Heart right ventricle (tissue), 16 donors: ENCODE data around the gene DAB2IP. TPM values are rescaled to one million over a fixed set of nuclear protein-coding genes. Genes with fewer than 3 reads are reported as not detected.
A peak's percentile ranks its signal among the peaks of the same experiment; 100 is the strongest.

Source experiments
- ATAC-seq, 8 donors: fragments of 200-7000 bp; cut with Tn5 transposase; one replicate each; pipeline ENCODE4 v1.9.1; 2020; ENCODE audit warnings: mild to moderate bottlenecking in 8 of 8, moderate library complexity in 8 of 8, moderate number of reproducible peaks in 1 of 8
- DNase-seq, 2 donors: peaks; one replicate each; pipeline ENCODE4 v3.0.0-alpha.2; 2020
- H3K27ac ChIP-seq, 10 donors: fragments of 200-600 bp; sonication (generic) in 2 of 10; one replicate each; pipeline versions ENCODE4 v1.5.0 to v1.8.0; 2020 to 2022; ENCODE audit warnings: mild to moderate bottlenecking in 3 of 10
- H3K27me3 ChIP-seq, 7 donors: fragments of 200-600 bp; one replicate each; pipeline ENCODE4 v1.8.0; 2021 to 2022; ENCODE audit warnings: mild to moderate bottlenecking in 2 of 7
- H3K36me3 ChIP-seq, 9 donors: fragments of 200-600 bp; sonication (generic) in 1 of 9; one replicate each; pipeline versions ENCODE4 v1.5.0 to v1.8.0; 2020 to 2022; ENCODE audit warnings: mild to moderate bottlenecking in 2 of 9
- H3K4me1 ChIP-seq, 9 donors: fragments of 200-600 bp; sonication (generic) in 1 of 9; one replicate each; pipeline versions ENCODE4 v1.5.0 to v1.8.0; 2020 to 2022; ENCODE audit warnings: mild to moderate bottlenecking in 4 of 9
- H3K4me3 ChIP-seq, 10 donors: fragments of 200-600 bp; sonication (generic) in 2 of 10; one replicate each; pipeline versions ENCODE4 v1.5.0 to v1.8.0; 2020 to 2022; ENCODE audit warnings: mild to moderate bottlenecking in 7 of 10, moderate library complexity in 2 of 10
- H3K9me3 ChIP-seq, 11 donors: fragments of 200-600 bp in 10 of 11; sonication (generic) in 2 of 11; one replicate each; pipeline versions ENCODE4 v1.5.0 to v1.8.0; 2013 to 2022; ENCODE audit warnings: mild to moderate bottlenecking in 2 of 11, control low read depth in 1 of 11, moderate library complexity in 1 of 11
- WGBS, 2 donors: extraction: QIAGEN DNeasy Blood & Tissue Kit; methylation state at CpG; one replicate each; pipeline ENCODE4 v1.1.7; 2013; ENCODE audit warnings: inconsistent platforms in 1 of 2; 5-methylcytosine and 5-hydroxymethylcytosine counted together
- intact Hi-C, 10 donors: fragments of 100-400 bp; cut with DNase I; formaldehyde crosslinking; loops; one replicate each; pipeline versions ENCODE4 v1.11.1 to v1.14.2; 2022
- polyA plus RNA-seq, 2 donors: library from polyadenylated mRNA; stranded (reverse); fragments of 200-250 nt; gene quantifications; one replicate each; pipeline ENCODE4 v1.2.3, GENCODE V29; 2013
- total RNA-seq, 10 donors: library from RNA; stranded (reverse); fragmentation: NEBNext Ultra II Directional in 3 of 10; extraction: Animal tissue kit (Norgen Biotek cat#: 25700) in 3 of 10; gene quantifications; one replicate each; pipeline versions ENCODE4 v1.2.1 to v1.2.4, GENCODE V29; 2021 to 2023
- TF ChIP-seq, protein P1 (sequence below), 9 donors: fragments of 200-600 bp; sonication (generic) in 2 of 9; IDR thresholded peaks; one replicate each; pipeline versions ENCODE4 v1.5.0 to v1.8.0; 2021 to 2022; ENCODE audit warnings: antibody characterized with exemption in 9 of 9, mild to moderate bottlenecking in 5 of 9, moderate library complexity in 1 of 9
- donor health status: Arrhythmogenic right ventricular cardiomyopathy.
- donor health status: ischemic (EF 13 %, LVEDD 7.1; RV severe dilation, severe dysfunction).
- donor health status: healthy with polysubstance abuse.
- donor health status: DM: no; HTN: yes; CAD: no.
- donor health status: DM: no; HTN: no; CAD: no.
- donor health status: ischemic (EF 25% LVEDD 6.9; RV normal size, moderate dysfunction).
- donor health status: ischemic (EF 25% LVEDD 5.7; RV mildly dilated, moderate dysfunction).
- donor health status: healthy.
- donor health status: DM: yes; HTN: yes; CAD: no.
- donor health status: Ischemic cardiomyopathy.
- donor health status: ischemic (EF 35%, LVEDD 5.7; RV mildly dilated, moderate dysfunction).
- donor health status: nonischemic (EF 11% LVEDD 7.7; RV severe dilation, severe dysfunction).
- donor health status: DM: yes; HTN: yes; CAD: no.
- donor health status: PGD.
- donor health status: ischemic (EF 29% LVEDD 5.4; RV normal size, mild dysfunction).
- donor health status: nonischemic (EF 23%, LVEDD 6.1; RV moderate dilation, normal function).

Gene DAB2IP
- total and polyA plus RNA-seq, 12 donors: 18.1 to 71.1 (median 52.8) TPM

DNA sequence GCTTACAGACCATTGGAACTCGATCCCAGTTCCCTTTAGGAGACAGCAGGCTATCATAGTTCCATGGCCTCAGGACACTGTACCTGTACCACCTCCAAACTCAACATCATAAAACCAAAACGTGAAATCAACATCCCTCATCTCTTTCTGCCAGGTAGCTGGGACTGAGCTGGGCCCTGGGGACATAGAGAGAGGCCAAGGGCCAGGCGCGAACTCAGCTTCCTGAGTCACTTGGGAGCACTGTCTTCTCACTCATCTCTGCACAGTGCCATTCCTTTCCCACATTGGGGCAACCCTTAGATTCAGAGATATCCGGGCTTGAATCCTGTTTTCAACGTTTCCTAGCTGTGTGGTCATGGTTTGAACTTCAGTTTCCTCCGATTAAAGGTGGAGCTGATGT lies 12.2 kb downstream of the DAB2IP start:
- Histone ChIP-seq H3K36me3 (peaks cover 0 to 15% (median 0%) of the 10 kb centered on the region in 9 donors), H3K9me3 (no peaks in the 10 kb centered on the region), H3K27ac (peak overlapping the region; percentile 11 to 81 (median 56)), H3K4me3 (no peak overlapping the region), H3K27me3 (no peaks in the 10 kb centered on the region), H3K4me1 (peaks cover 16 to 74% (median 43%) of the 10 kb centered on the region in 9 donors)
- intact Hi-C loops: no loop called here
- 66 to 68% methylated on average over 7 of the region's 7 CpGs for WGBS, 2 donors
- TF ChIP-seq, protein P1, sequence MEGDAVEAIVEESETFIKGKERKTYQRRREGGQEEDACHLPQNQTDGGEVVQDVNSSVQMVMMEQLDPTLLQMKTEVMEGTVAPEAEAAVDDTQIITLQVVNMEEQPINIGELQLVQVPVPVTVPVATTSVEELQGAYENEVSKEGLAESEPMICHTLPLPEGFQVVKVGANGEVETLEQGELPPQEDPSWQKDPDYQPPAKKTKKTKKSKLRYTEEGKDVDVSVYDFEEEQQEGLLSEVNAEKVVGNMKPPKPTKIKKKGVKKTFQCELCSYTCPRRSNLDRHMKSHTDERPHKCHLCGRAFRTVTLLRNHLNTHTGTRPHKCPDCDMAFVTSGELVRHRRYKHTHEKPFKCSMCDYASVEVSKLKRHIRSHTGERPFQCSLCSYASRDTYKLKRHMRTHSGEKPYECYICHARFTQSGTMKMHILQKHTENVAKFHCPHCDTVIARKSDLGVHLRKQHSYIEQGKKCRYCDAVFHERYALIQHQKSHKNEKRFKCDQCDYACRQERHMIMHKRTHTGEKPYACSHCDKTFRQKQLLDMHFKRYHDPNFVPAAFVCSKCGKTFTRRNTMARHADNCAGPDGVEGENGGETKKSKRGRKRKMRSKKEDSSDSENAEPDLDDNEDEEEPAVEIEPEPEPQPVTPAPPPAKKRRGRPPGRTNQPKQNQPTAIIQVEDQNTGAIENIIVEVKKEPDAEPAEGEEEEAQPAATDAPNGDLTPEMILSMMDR (IDR thresholded peaks at IDR 0.05): no peak
- no peak for DNase-seq
- peak in 1 of 8 donors; percentile 2 for ATAC-seq

DNA sequence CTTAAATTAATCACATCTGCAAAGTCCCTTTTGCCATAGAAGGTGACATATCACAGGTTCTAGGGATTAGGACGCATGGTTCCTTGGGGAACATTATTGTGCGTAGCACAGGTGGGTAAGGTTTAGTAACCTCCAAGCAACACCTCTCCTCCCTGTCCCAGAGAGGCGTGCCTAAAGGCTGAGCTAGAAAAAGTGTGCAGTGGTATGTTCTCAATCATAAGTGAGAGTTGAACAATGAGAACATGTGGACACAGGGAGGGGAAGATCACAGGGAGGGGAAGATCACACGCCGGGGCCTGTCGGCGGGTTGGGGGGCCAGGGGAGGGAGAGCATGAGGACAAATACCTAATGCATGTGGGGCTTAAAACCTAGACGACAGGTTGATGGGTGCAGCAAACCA lies 14.9 kb downstream of the DAB2IP start:
- Histone ChIP-seq H3K36me3 (peaks cover 0 to 19% (median 0%) of the 10 kb centered on the region in 9 donors), H3K4me1 (peaks cover under 1 to 58% (median 28%) of the 10 kb centered on the region in 9 donors), H3K9me3 (peaks cover 0 to 7% (median 0%) of the 10 kb centered on the region in 11 donors), H3K27me3 (no peaks in the 10 kb centered on the region), H3K4me3 (no peak overlapping the region), H3K27ac (peak overlapping the region in 1 of 10 donors; percentile 12)
- ATAC-seq (peak in 1 of 8 donors; percentile 6), DNase-seq (no peak)
- TF ChIP-seq, protein P1 (IDR thresholded peaks at IDR 0.05): no peak
- 56% methylated on average over 8 of the region's 8 CpGs for WGBS, 2 donors
- intact Hi-C loops: no loop called here

DNA sequence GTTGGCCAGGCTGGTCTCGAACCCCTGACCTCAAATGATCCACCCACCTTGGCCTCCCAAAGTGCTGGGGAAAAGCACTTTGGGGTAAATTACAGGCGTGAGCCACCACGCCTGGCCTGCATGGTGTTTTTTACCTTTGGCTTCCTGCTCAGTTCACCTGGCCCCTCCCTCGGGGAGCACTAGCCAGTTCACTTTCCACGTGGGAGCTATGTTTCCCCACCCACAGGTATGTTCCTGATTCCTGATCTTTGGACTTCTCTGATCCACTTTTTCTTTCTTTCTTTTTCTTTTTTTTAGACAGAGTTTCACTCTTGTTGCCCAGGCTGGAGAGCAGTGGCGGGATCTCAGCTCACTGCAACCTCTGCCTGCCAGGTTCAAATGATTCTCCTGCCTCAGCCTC lies 15.8 kb downstream of the DAB2IP start:
- peaks cover 0 to 7% (median 0%) of the 10 kb centered on the region in 11 donors for H3K9me3 ChIP-seq
- H3K27me3 ChIP-seq: no peaks in the 10 kb centered on the region
- DNase-seq: no peak
- peaks cover 0 to 58% (median 30%) of the 10 kb centered on the region in 9 donors for H3K4me1 ChIP-seq
- intact Hi-C loops: no loop called here
- no peak overlapping the region for H3K27ac ChIP-seq
- TF ChIP-seq, protein P1 (IDR thresholded peaks at IDR 0.05): no peak
- WGBS, 2 donors: 98 to 99% methylated on average over 6 of the region's 6 CpGs
- H3K4me3 ChIP-seq: no peak overlapping the region
- no peak for ATAC-seq
- peaks cover 0 to 19% (median 0%) of the 10 kb centered on the region in 9 donors for H3K36me3 ChIP-seq

DNA sequence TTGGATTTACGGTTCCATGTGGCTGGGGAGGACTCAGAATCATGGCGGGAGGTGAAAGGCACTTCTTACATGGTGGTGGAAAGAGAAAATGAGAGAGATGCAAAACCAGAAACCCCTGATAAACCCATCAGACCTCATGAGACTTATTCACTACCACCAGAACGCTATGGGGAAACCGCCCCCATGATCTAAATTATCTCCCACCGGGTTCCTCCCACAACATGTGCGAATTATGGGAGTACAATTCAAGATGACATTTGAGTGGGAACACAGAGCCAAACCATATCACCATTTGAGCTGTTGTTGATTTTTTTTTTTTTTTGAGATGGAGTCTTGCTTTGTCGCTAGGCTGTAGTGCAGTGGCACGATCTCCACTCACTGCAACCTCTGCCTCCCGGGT lies 16.5 kb downstream of the DAB2IP start:
- Histone ChIP-seq H3K27me3 (no peaks in the 10 kb centered on the region), H3K9me3 (peaks cover 0 to 7% (median 0%) of the 10 kb centered on the region in 11 donors), H3K27ac (no peak overlapping the region), H3K36me3 (peaks cover 0 to 19% (median 0%) of the 10 kb centered on the region in 9 donors), H3K4me3 (no peak overlapping the region), H3K4me1 (peaks cover 5 to 58% (median 30%) of the 10 kb centered on the region in 9 donors)
- intact Hi-C loops: no loop called here
- 86 to 87% methylated on average over 9 of the region's 9 CpGs for WGBS, 2 donors
- DNase-seq (no peak), ATAC-seq (no peak)
- TF ChIP-seq, protein P1 (IDR thresholded peaks at IDR 0.05): no peak
